DMS 273 treated with DMSO at 0.1 percent for 48 hours (cell line): ENCODE measurements around the gene ACACA.

ENCODE experiments used
- DNase-seq: peaks from one replicate; lab custom pipeline; 2025; lab: John Stamatoyannopoulos, UW

The ACACA gene

DNA sequence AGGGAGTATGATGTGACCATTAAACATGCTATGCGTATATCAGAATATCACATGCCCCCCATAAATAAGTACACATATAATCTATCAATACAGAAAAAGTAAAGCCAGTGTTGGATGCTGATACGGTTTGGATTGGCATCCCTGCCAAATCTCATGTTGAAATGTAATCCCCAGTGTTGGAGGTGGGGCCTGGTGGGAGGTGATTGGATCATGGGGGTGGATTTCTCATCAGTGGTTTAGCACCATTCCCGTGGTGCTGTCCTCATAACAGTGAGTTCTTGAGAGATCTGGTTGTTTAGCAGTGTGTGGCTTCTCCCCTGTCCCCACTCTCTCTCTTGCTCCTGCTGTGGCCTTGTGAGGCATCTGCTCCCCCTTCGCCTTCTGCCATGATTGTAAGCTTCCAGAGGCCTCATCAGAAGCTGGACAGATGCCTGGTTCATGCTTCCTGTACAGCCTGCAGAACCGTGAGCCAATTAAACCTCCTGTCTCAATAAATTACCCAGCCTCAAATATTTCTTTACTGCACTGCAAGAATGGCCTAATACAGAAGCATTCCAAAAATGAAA is 369.0 kb downstream of the ACACA start:
- no peak for DNase-seq
